H9 (cell line): ENCODE measurements around the gene PKIB. TPM values are rescaled to one million over a fixed set of nuclear protein-coding genes. Genes with fewer than 3 reads are reported as not detected.

Experiments
- DNase-seq: peaks from one replicate; pipeline ENCODE4 v3.0.0-alpha.2; 2017
- H2AFZ ChIP-seq: one replicate; pipeline ENCODE4 v1.6.1; 2013; ENCODE audit warnings: mild to moderate bottlenecking, low read length, control low read depth, moderate library complexity
- H2AK5ac ChIP-seq: 2 replicates; pipeline ENCODE4 v1.6.1; 2013; ENCODE audit warnings: low read length, control low read depth, mixed read lengths; ENCODE audit not compliant: insufficient read length
- H2BK120ac ChIP-seq: one replicate; pipeline ENCODE4 v1.6.1; 2013; ENCODE audit warnings: low read depth, mild to moderate bottlenecking, low read length, control low read depth, inconsistent platforms; ENCODE audit not compliant: poor library complexity, severe bottlenecking
- H2BK12ac ChIP-seq: 2 replicates; pipeline ENCODE4 v1.6.1; 2013; ENCODE audit warnings: low read length, control low read depth, mixed read lengths, low read depth; ENCODE audit not compliant: insufficient read length
- H2BK15ac ChIP-seq: 2 replicates; pipeline ENCODE4 v1.6.1; 2013; ENCODE audit warnings: low read depth, low read length, control low read depth
- H2BK20ac ChIP-seq: one replicate; pipeline ENCODE4 v1.6.1; 2013; ENCODE audit warnings: low read depth, mild to moderate bottlenecking, low read length, control low read depth, inconsistent platforms; ENCODE audit not compliant: poor library complexity, severe bottlenecking
- H2BK5ac ChIP-seq: 2 replicates; pipeline ENCODE4 v1.6.1; 2013; ENCODE audit warnings: low read length, control low read depth, mixed read lengths; ENCODE audit not compliant: insufficient read length
- H3K14ac ChIP-seq: 2 replicates; pipeline ENCODE4 v1.6.1; 2013; ENCODE audit warnings: low read length, control low read depth; ENCODE audit not compliant: insufficient read depth
- H3K18ac ChIP-seq: 2 replicates; pipeline ENCODE4 v1.6.1; 2013; ENCODE audit warnings: low read depth, mild to moderate bottlenecking, mixed read lengths, low read length, control low read depth; ENCODE audit not compliant: insufficient read length
- H3K23ac ChIP-seq: 2 replicates; pipeline ENCODE4 v1.6.1; 2013; ENCODE audit warnings: low read length, control low read depth, mixed read lengths, low read depth; ENCODE audit not compliant: insufficient read length
- H3K23me2 ChIP-seq: 2 replicates; pipeline ENCODE4 v1.6.1; 2013; ENCODE audit warnings: low read depth, mild to moderate bottlenecking, mixed read lengths, low read length, control low read depth; ENCODE audit not compliant: insufficient read length, poor library complexity, severe bottlenecking
- H3K27ac ChIP-seq: 2 replicates; pipeline ENCODE4 v1.5.1; 2013; ENCODE audit warnings: low read length, control low read depth, mixed read lengths, low read depth; ENCODE audit not compliant: insufficient read length
- H3K27me3 ChIP-seq: 2 replicates; pipeline ENCODE4 v1.6.1; 2013; ENCODE audit warnings: low read length, control low read depth, inconsistent platforms; ENCODE audit not compliant: insufficient read depth
- H3K4ac ChIP-seq: 2 replicates; pipeline ENCODE4 v1.6.1; 2013; ENCODE audit warnings: low read depth, mild to moderate bottlenecking, control low read depth, inconsistent platforms, low read length, moderate library complexity
- H3K4me1 ChIP-seq: 2 replicates; pipeline ENCODE4 v1.6.1; 2013; ENCODE audit warnings: low read length, control low read depth, inconsistent platforms; ENCODE audit not compliant: insufficient read depth
- H3K4me2 ChIP-seq: 2 replicates; pipeline ENCODE4 v1.6.1; 2013; ENCODE audit warnings: low read length, control low read depth, mixed read lengths; ENCODE audit not compliant: insufficient read length, insufficient read depth
- H3K56ac ChIP-seq: 2 replicates; pipeline ENCODE4 v1.6.1; 2013; ENCODE audit warnings: low read depth, mild to moderate bottlenecking, mixed read lengths, low read length, control low read depth; ENCODE audit not compliant: insufficient read length
- H3K79me1 ChIP-seq: 2 replicates; pipeline ENCODE4 v1.6.1; 2013; ENCODE audit warnings: low read depth, mild to moderate bottlenecking, moderate library complexity, low read length, control low read depth, inconsistent platforms; ENCODE audit not compliant: insufficient read depth, poor library complexity, severe bottlenecking
- H3K79me2 ChIP-seq: 2 replicates; pipeline ENCODE4 v1.6.1; 2013; ENCODE audit warnings: low read length, control low read depth, inconsistent platforms; ENCODE audit not compliant: insufficient read depth
- H3K9ac ChIP-seq: 2 replicates; pipeline ENCODE4 v1.6.1; 2013; ENCODE audit warnings: low read length, control low read depth, mixed read lengths; ENCODE audit not compliant: insufficient read length; ENCODE audit errors: extremely low read depth
- H3K9me3 ChIP-seq: one replicate; pipeline ENCODE4 v1.6.1; 2013; ENCODE audit warnings: low read depth, low read length, inconsistent platforms; ENCODE audit not compliant: control insufficient read depth
- H3T11ph ChIP-seq: one replicate; pipeline ENCODE4 v1.6.1; 2013; ENCODE audit warnings: mild to moderate bottlenecking, low read length, control low read depth, inconsistent platforms
- H4K20me1 ChIP-seq: one replicate; pipeline ENCODE4 v1.6.1; 2013; ENCODE audit not compliant: control insufficient read depth, insufficient read length, insufficient read depth
- H4K5ac ChIP-seq: 2 replicates; pipeline ENCODE4 v1.6.1; 2013; ENCODE audit warnings: low read depth, mild to moderate bottlenecking, mixed read lengths, low read length, control low read depth; ENCODE audit not compliant: insufficient read length
- H4K8ac ChIP-seq: replicated peaks from 2 replicates; pipeline ENCODE4 v1.6.1; 2013; ENCODE audit warnings: low read length, control low read depth, mixed read lengths, low read depth; ENCODE audit not compliant: insufficient read length
- H4K91ac ChIP-seq: 2 replicates; pipeline ENCODE4 v1.6.1; 2013; ENCODE audit warnings: low read depth, mild to moderate bottlenecking, moderate library complexity, mixed read lengths, low read length, control low read depth; ENCODE audit not compliant: insufficient read length
- H3K27ac Mint-ChIP-seq, 3 experiments: 2 replicates in 2 of 3; 3 replicates in 1 of 3; pipeline ENCODE4 v1.8.0; 2020 to 2021; ENCODE audit warnings: mixed read lengths in 3 of 3, mild to moderate bottlenecking in 1 of 3, moderate library complexity in 1 of 3
- H3K27me3 Mint-ChIP-seq: 2 replicates; pipeline ENCODE4 v1.8.0; 2021; ENCODE audit warnings: low read depth, mild to moderate bottlenecking, moderate library complexity, mixed read lengths
- H3K36me3 Mint-ChIP-seq, 3 experiments: 2 replicates in 2 of 3; 3 replicates in 1 of 3; pipeline ENCODE4 v1.8.0; 2020 to 2021; ENCODE audit warnings: low read depth in 3 of 3, mixed read lengths in 3 of 3; ENCODE audit not compliant: insufficient read depth in 1 of 3
- H3K4me1 Mint-ChIP-seq, 2 experiments: 2 replicates each; pipeline ENCODE4 v1.8.0; 2020; ENCODE audit warnings: mixed read lengths in 2 of 2
- H3K4me3 Mint-ChIP-seq, 2 experiments: 2 replicates in 1 of 2; 3 replicates in 1 of 2; pipeline ENCODE4 v1.8.0; 2020 to 2021; ENCODE audit warnings: mild to moderate bottlenecking in 2 of 2, mixed read lengths in 2 of 2, moderate library complexity in 1 of 2
- H3K9me3 Mint-ChIP-seq, 2 experiments: 2 replicates in 1 of 2; 3 replicates in 1 of 2; pipeline ENCODE4 v1.8.0; 2020; ENCODE audit warnings: mild to moderate bottlenecking in 2 of 2, mixed read lengths in 2 of 2, moderate library complexity in 1 of 2
- WGBS: extraction: QIAGEN DNeasy Blood & Tissue Kit; methylation state at CpG from one replicate; pipeline ENCODE4 v1.1.7; 2013; ENCODE audit warnings: missing lambda C conversion rate, low lambda C conversion rate, mixed read lengths; ENCODE audit not compliant: insufficient read length; ENCODE audit errors: extremely low coverage; 5-methylcytosine and 5-hydroxymethylcytosine counted together
- total RNA-seq: library from RNA; stranded (reverse); gene quantifications from 2 replicates; pipeline ENCODE4 v1.2.1, GENCODE V29; 2021
- TF ChIP-seq, protein P1 (sequence below): fragments of 200-600 bp; sonication (generic); conservative IDR thresholded peaks from 3 replicates; pipeline ENCODE4 v1.8.0; 2021; ENCODE audit warnings: antibody characterized with exemption, mild to moderate bottlenecking

Gene PKIB
- total RNA-seq, 1 experiment from 2014 or later, result 46.5 TPM

- H3K9me3 Mint-ChIP-seq, result no peaks in the 10 kb centered on the region
- peaks cover 0 to 4% (median 0%) of the 10 kb centered on the region in 3 experiments; a peak in 1 of 7 replicates for H3K36me3 Mint-ChIP-seq
- Histone ChIP-seq H3K56ac (no peak overlapping the region), H3K4me2 (no peak overlapping the region), H3K79me2 (no peaks in the 10 kb centered on the region), H2AFZ (no peak overlapping the region), H2BK20ac (no peak overlapping the region), H3K27me3 (no peaks in the 10 kb centered on the region), H3K23me2 (no peaks in the 10 kb centered on the region), H3K79me1 (no peaks in the 10 kb centered on the region), H4K5ac (no peak overlapping the region), H4K91ac (no peak overlapping the region), H2AK5ac (no peak overlapping the region), H2BK120ac (no peak overlapping the region), H3K18ac (no peak overlapping the region), H2BK5ac (no peak overlapping the region), H3K4ac (no peak overlapping the region), H3K9ac (no peak overlapping the region), H3K14ac (no peak overlapping the region), H3K23ac (no peak overlapping the region), H2BK12ac (no peak overlapping the region), H3K27ac (no peak overlapping the region), H2BK15ac (no peak overlapping the region), H4K8ac (no peak overlapping the region), H3K4me1 (no peaks in the 10 kb centered on the region), H3T11ph (no peak overlapping the region), H3K9me3 (no peaks in the 10 kb centered on the region), H4K20me1 (no peaks in the 10 kb centered on the region)
- no CpG with 5 or more reads among the region's 5 CpGs for WGBS
- H3K27me3 Mint-ChIP-seq, result no peaks in the 10 kb centered on the region
- no peak overlapping the region for H3K4me3 Mint-ChIP-seq
- peaks cover 17 to 18% of the 10 kb centered on the region in 2 experiments for H3K4me1 Mint-ChIP-seq
- TF ChIP-seq, protein P1, sequence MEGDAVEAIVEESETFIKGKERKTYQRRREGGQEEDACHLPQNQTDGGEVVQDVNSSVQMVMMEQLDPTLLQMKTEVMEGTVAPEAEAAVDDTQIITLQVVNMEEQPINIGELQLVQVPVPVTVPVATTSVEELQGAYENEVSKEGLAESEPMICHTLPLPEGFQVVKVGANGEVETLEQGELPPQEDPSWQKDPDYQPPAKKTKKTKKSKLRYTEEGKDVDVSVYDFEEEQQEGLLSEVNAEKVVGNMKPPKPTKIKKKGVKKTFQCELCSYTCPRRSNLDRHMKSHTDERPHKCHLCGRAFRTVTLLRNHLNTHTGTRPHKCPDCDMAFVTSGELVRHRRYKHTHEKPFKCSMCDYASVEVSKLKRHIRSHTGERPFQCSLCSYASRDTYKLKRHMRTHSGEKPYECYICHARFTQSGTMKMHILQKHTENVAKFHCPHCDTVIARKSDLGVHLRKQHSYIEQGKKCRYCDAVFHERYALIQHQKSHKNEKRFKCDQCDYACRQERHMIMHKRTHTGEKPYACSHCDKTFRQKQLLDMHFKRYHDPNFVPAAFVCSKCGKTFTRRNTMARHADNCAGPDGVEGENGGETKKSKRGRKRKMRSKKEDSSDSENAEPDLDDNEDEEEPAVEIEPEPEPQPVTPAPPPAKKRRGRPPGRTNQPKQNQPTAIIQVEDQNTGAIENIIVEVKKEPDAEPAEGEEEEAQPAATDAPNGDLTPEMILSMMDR, result no peak
- H3K27ac Mint-ChIP-seq, result no peak overlapping the region
- no peak for DNase-seq
These were observed 103.9 kb downstream of the PKIB start for GRCh38 chr6:122714059-122714458.
